Measurements from ENCODE around the gene OR2C1. TPM values are rescaled to one million over a fixed set of nuclear protein-coding genes. Genes with fewer than 3 reads are reported as not detected.

OR2C1 gene
- total and polyA plus RNA-seq, 2 experiments from 2014 or later: 0.34 TPM; not detected in 1

GRCh38 chr16:3401719-3402397, 46.2 kb downstream of the OR2C1 start:
- H3K36me3 ChIP-seq (replicated peaks; ENCODE audit: insufficient read depth, low read depth): peaks cover 4% of the 10 kb centered on the region
- H3K27me3 ChIP-seq: no peaks in the 10 kb centered on the region
- H4K20me1 ChIP-seq (ENCODE audit: insufficient read depth, poor library complexity, severe bottlenecking): no peaks in the 10 kb centered on the region
- peaks cover 6% of the 10 kb centered on the region for H3K4me1 ChIP-seq (ENCODE audit: insufficient read depth)
- H2AFZ ChIP-seq: peak overlapping the region; percentile 86
- TF ChIP-seq CTCF (IDR thresholded peaks at IDR 0.05; ENCODE audit: poor library complexity) (no peak), EZH2 (IDR thresholded peaks at IDR 0.05; ENCODE audit: borderline replicate concordance) (no peak), EZH2phosphoT487 (IDR thresholded peaks at IDR 0.05; ENCODE audit: low read depth, severe bottlenecking, unreplicated experiment) (no peak)
- H3K9me2 ChIP-seq (replicated peaks; ENCODE audit: insufficient read depth): no peaks in the 10 kb centered on the region
- peak overlapping the region; percentile 54 for H3K4me3 ChIP-seq
- peaks cover 30% of the 10 kb centered on the region for H3K9me3 ChIP-seq (ENCODE audit: low read depth)
- peaks cover 50% of the 10 kb centered on the region for H3K79me2 ChIP-seq
- DNase-seq (ENCODE audit: low spot score): peak; percentile 19
- peak overlapping the region; percentile 91 for H3K4me2 ChIP-seq
- H3K27ac ChIP-seq: peak overlapping the region; percentile 81
- 23% methylated on average over 17 of the region's 17 CpGs for WGBS (ENCODE audit: low lambda C conversion rate, missing lambda C conversion rate)

Other genes with a start within 250 kb of the OR2C1 start
- 10.0 and 12.3 TPM in 2 replicates for gene ZNF205, start 243.3 kb upstream of the OR2C1 start, total RNA-seq
- 12.6 and 13.2 TPM in 2 replicates for gene ZNF205, start 243.3 kb upstream of the OR2C1 start, polyA plus RNA-seq
- 3.4 and 3.8 TPM in 2 replicates for gene ZNF213, start 220.9 kb upstream of the OR2C1 start, total RNA-seq
- 4.0 and 6.0 TPM in 2 replicates for gene ZNF213, start 220.9 kb upstream of the OR2C1 start, polyA plus RNA-seq
- not detected in 2 replicates for gene OR1F1, start 167.7 kb upstream of the OR2C1 start, total RNA-seq
- 0.61 TPM in 1 of 2 replicates, not detected in the other for gene OR1F1, start 167.7 kb upstream of the OR2C1 start, polyA plus RNA-seq
- gene ZNF200, start 120.7 kb upstream of the OR2C1 start, total RNA-seq: 7.9 and 12.5 TPM in 2 replicates
- 4.6 and 6.0 TPM in 2 replicates for gene ZNF200, start 120.7 kb upstream of the OR2C1 start, polyA plus RNA-seq
- 0.13 TPM in 1 of 2 replicates, not detected in the other for gene MEFV, start 99.3 kb upstream of the OR2C1 start, total RNA-seq
- 0.55 TPM in 1 of 2 replicates, not detected in the other for gene MEFV, start 99.3 kb upstream of the OR2C1 start, polyA plus RNA-seq
- 39.7 and 47.5 TPM in 2 replicates for gene ZNF263, start 72.4 kb upstream of the OR2C1 start, total RNA-seq
- 25.0 and 33.2 TPM in 2 replicates for gene ZNF263, start 72.4 kb upstream of the OR2C1 start, polyA plus RNA-seq
- gene TIGD7, start 50.5 kb upstream of the OR2C1 start, total RNA-seq: 6.8 and 9.4 TPM in 2 replicates
- gene TIGD7, start 50.5 kb upstream of the OR2C1 start, polyA plus RNA-seq: 5.1 and 9.7 TPM in 2 replicates
- 21.9 and 25.9 TPM in 2 replicates for gene ZNF75A, start 50.4 kb upstream of the OR2C1 start, total RNA-seq
- 24.9 and 33.0 TPM in 2 replicates for gene ZNF75A, start 50.4 kb upstream of the OR2C1 start, polyA plus RNA-seq
- gene ZSCAN32, start 45.1 kb downstream of the OR2C1 start, total RNA-seq: 9.7 and 11.5 TPM in 2 replicates
- 5.3 and 6.5 TPM in 2 replicates for gene ZSCAN32, start 45.1 kb downstream of the OR2C1 start, polyA plus RNA-seq
- gene ZNF174, start 45.3 kb downstream of the OR2C1 start, total RNA-seq: 8.0 TPM in 2 replicates
- gene ZNF174, start 45.3 kb downstream of the OR2C1 start, polyA plus RNA-seq: 12.3 and 13.5 TPM in 2 replicates
- 3.5 and 4.0 TPM in 2 replicates for gene ZNF597, start 87.6 kb downstream of the OR2C1 start, total RNA-seq
- 1.2 and 2.1 TPM in 2 replicates for gene ZNF597, start 87.6 kb downstream of the OR2C1 start, polyA plus RNA-seq
- 34.6 and 47.2 TPM in 2 replicates for gene NAA60, start 87.8 kb downstream of the OR2C1 start, total RNA-seq
- gene NAA60, start 87.8 kb downstream of the OR2C1 start, polyA plus RNA-seq: 67.9 and 82.4 TPM in 2 replicates
- not detected in 2 replicates for gene C16orf90, start 139.6 kb downstream of the OR2C1 start, total RNA-seq
- not detected in 2 replicates for gene C16orf90, start 139.6 kb downstream of the OR2C1 start, polyA plus RNA-seq
- gene CLUAP1, start 145.1 kb downstream of the OR2C1 start, total RNA-seq: 14.7 and 18.5 TPM in 2 replicates
- 23.2 and 25.8 TPM in 2 replicates for gene CLUAP1, start 145.1 kb downstream of the OR2C1 start, polyA plus RNA-seq
- 0.10 TPM in 1 of 2 replicates, not detected in the other for gene NLRC3, start 221.5 kb downstream of the OR2C1 start, total RNA-seq
- 0.15 and 0.17 TPM in 2 replicates for gene NLRC3, start 221.5 kb downstream of the OR2C1 start, polyA plus RNA-seq